Mammary epithelial cell (primary cell): ENCODE data around the gene C19orf81.

Source experiments
- EZH2 ChIP-seq: IDR thresholded peaks from 2 replicates; pipeline ENCODE4 v1.6.1; 2012; ENCODE audit warnings: low read length, inconsistent platforms, borderline replicate concordance
- TF ChIP-seq, protein P1 (sequence below), 2 donors: IDR thresholded peaks in 1 of 2; conservative IDR thresholded peaks in 1 of 2; 2 replicates each; pipeline ENCODE4 v1.5.1; 2011 to 2012; ENCODE audit warnings: inconsistent platforms in 2 of 2, low read length in 2 of 2, mild to moderate bottlenecking in 2 of 2, control low read depth in 1 of 2, low read depth in 1 of 2; ENCODE audit not compliant: insufficient read depth in 1 of 2; ENCODE audit errors: extremely low read depth in 1 of 2

DNA sequence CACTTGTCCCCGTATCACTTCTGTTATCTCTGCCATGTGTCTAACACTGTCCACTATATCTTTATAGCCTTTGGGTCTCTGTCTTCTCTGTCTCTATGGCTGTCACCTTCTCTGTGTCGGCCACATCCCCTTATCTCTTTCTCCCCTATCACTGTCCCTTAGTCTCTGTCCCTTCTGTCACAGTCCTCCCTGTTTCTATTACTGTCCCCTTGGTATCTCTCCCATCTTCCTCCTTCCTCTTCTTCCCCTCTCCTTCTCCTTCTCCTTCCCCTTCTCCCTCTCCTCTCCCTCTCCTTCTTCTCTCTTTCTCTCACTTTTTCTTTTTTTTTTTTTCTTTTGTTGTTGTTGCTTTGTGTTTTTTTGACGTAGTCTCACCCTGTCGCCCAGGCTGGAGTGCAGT lies 46.3 kb upstream of the C19orf81 start:
- TF ChIP-seq, protein P1, sequence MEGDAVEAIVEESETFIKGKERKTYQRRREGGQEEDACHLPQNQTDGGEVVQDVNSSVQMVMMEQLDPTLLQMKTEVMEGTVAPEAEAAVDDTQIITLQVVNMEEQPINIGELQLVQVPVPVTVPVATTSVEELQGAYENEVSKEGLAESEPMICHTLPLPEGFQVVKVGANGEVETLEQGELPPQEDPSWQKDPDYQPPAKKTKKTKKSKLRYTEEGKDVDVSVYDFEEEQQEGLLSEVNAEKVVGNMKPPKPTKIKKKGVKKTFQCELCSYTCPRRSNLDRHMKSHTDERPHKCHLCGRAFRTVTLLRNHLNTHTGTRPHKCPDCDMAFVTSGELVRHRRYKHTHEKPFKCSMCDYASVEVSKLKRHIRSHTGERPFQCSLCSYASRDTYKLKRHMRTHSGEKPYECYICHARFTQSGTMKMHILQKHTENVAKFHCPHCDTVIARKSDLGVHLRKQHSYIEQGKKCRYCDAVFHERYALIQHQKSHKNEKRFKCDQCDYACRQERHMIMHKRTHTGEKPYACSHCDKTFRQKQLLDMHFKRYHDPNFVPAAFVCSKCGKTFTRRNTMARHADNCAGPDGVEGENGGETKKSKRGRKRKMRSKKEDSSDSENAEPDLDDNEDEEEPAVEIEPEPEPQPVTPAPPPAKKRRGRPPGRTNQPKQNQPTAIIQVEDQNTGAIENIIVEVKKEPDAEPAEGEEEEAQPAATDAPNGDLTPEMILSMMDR (conservative IDR thresholded peaks at IDR 0.05 in 1 of 2, IDR thresholded peaks at IDR 0.05 in 1 of 2; ENCODE audit: extremely low read depth in 1 of 2, insufficient read depth in 1 of 2, low read depth in 1 of 2, low read length in 2 of 2), result no peak
- no peak for TF ChIP-seq EZH2
